ENCODE results near the gene AKAP13. TPM values are rescaled to one million over a fixed set of nuclear protein-coding genes. Genes with fewer than 3 reads are reported as not detected.

Gene AKAP13
- total RNA-seq, 1 donor from 2014 or later: 114 TPM

GRCh38 chr15:85554852-85555521 is 174.6 kb downstream of the AKAP13 start:
- no peak for DNase-seq (ENCODE audit: low spot score, unreplicated experiment)
- Mint-ChIP-seq H3K9me3 (ENCODE audit: low read depth) (no peaks in the 10 kb centered on the region), H3K4me1 (ENCODE audit: low read depth) (peaks cover 17% of the 10 kb centered on the region), H3K4me3 (ENCODE audit: low read depth) (no peak overlapping the region), H3K36me3 (ENCODE audit: insufficient read depth) (peaks cover 21% of the 10 kb centered on the region), H3K27me3 (no peaks in the 10 kb centered on the region), H3K27ac (no peak overlapping the region)
- TF ChIP-seq CTCF (IDR thresholded peaks at IDR 0.05; ENCODE audit: unreplicated experiment): no peak

- peaks cover 17% of the 10 kb centered on the region for H3K4me1 Mint-ChIP-seq (ENCODE audit: low read depth)
- peaks cover 19% of the 10 kb centered on the region for H3K36me3 Mint-ChIP-seq (ENCODE audit: insufficient read depth)
- no peak overlapping the region for H3K4me3 Mint-ChIP-seq (ENCODE audit: low read depth)
- TF ChIP-seq CTCF (IDR thresholded peaks at IDR 0.05; ENCODE audit: unreplicated experiment): no peak
- no peak for DNase-seq (ENCODE audit: low spot score, unreplicated experiment)
- no peaks in the 10 kb centered on the region for H3K27me3 Mint-ChIP-seq
- H3K9me3 Mint-ChIP-seq (ENCODE audit: low read depth): no peaks in the 10 kb centered on the region
- H3K27ac Mint-ChIP-seq: no peak overlapping the region
Measured at GRCh38 chr15:85555875-85556617, 175.6 kb downstream of the AKAP13 start.

GRCh38 chr15:85556618-85556895 is 176.2 kb downstream of the AKAP13 start:
- no peak for TF ChIP-seq CTCF (IDR thresholded peaks at IDR 0.05; ENCODE audit: unreplicated experiment)
- Mint-ChIP-seq H3K27ac (no peak overlapping the region), H3K9me3 (ENCODE audit: low read depth) (no peaks in the 10 kb centered on the region), H3K36me3 (ENCODE audit: insufficient read depth) (peaks cover 19% of the 10 kb centered on the region), H3K4me1 (ENCODE audit: low read depth) (peaks cover 16% of the 10 kb centered on the region), H3K27me3 (no peaks in the 10 kb centered on the region), H3K4me3 (ENCODE audit: low read depth) (no peak overlapping the region)
- DNase-seq (ENCODE audit: low spot score, unreplicated experiment): no peak

- Mint-ChIP-seq H3K27me3 (no peaks in the 10 kb centered on the region), H3K9me3 (ENCODE audit: low read depth) (no peaks in the 10 kb centered on the region), H3K4me3 (ENCODE audit: low read depth) (no peak overlapping the region), H3K4me1 (ENCODE audit: low read depth) (peaks cover 16% of the 10 kb centered on the region), H3K36me3 (ENCODE audit: insufficient read depth) (peaks cover 15% of the 10 kb centered on the region), H3K27ac (no peak overlapping the region)
- TF ChIP-seq CTCF (IDR thresholded peaks at IDR 0.05; ENCODE audit: unreplicated experiment): no peak
- no peak for DNase-seq (ENCODE audit: low spot score, unreplicated experiment)
Measured at GRCh38 chr15:85557385-85557784, 177.0 kb downstream of the AKAP13 start.

GRCh38 chr15:85558848-85559247 is 178.4 kb downstream of the AKAP13 start:
- no peak overlapping the region for H3K27ac Mint-ChIP-seq
- DNase-seq (ENCODE audit: low spot score, unreplicated experiment): no peak
- H3K4me3 Mint-ChIP-seq (ENCODE audit: low read depth): no peak overlapping the region
- H3K9me3 Mint-ChIP-seq (ENCODE audit: low read depth): no peaks in the 10 kb centered on the region
- peaks cover 25% of the 10 kb centered on the region for H3K4me1 Mint-ChIP-seq (ENCODE audit: low read depth)
- TF ChIP-seq CTCF (IDR thresholded peaks at IDR 0.05; ENCODE audit: unreplicated experiment): no peak
- H3K27me3 Mint-ChIP-seq: no peaks in the 10 kb centered on the region
- H3K36me3 Mint-ChIP-seq (ENCODE audit: insufficient read depth): peaks cover 10% of the 10 kb centered on the region

All from progenitor cell of endocrine pancreas (in vitro differentiated cells).